Ovary (tissue), 9 donors: ENCODE results near the gene UBE2L3. TPM values are rescaled to one million over a fixed set of nuclear protein-coding genes. Genes with fewer than 3 reads are reported as not detected.
"Not testable (repeated sequence)": the region's sequence is repeated elsewhere in the genome, so short reads cannot be mapped to it uniquely, and the experiment has no call there.

Experiments used
- DNase-seq, 5 donors: peaks; one replicate each; pipeline ENCODE4 v3.0.0-alpha.2; 2019 to 2020
- H3K27ac ChIP-seq, 2 donors: fragments of 200-600 bp; one replicate each; pipeline versions ENCODE4 v1.5.1 to v1.8.0; 2019 to 2022
- H3K27me3 ChIP-seq: fragments of 200-600 bp; one replicate; pipeline ENCODE4 v1.8.0; 2022
- H3K36me3 ChIP-seq: fragments of 200-600 bp; sonication (generic); one replicate; pipeline ENCODE4 v1.5.1; 2019
- H3K4me1 ChIP-seq: one replicate; pipeline ENCODE4 v1.8.1; 2013; ENCODE audit warnings: mild to moderate bottlenecking, moderate library complexity; ENCODE audit not compliant: insufficient read depth
- H3K4me3 ChIP-seq: fragments of 200-600 bp; sonication (generic); one replicate; pipeline ENCODE4 v1.5.1; 2017
- H3K9me3 ChIP-seq, 2 donors: fragments of 200-600 bp in 1 of 2; sonication (generic) in 1 of 2; one replicate each; pipeline versions ENCODE4 v1.5.1 to v1.8.1; 2013 to 2019; ENCODE audit warnings: mild to moderate bottlenecking in 1 of 2, moderate library complexity in 1 of 2
- CTCF ChIP-seq, 3 donors: fragments of 450-650 bp in 2 of 3; fragments of 200-600 bp in 1 of 3; IDR thresholded peaks; one replicate each; pipeline versions ENCODE4 v1.5.1 to v1.8.0; 2016 to 2022; ENCODE audit warnings: antibody characterized with exemption in 3 of 3, mild to moderate bottlenecking in 1 of 3
- EP300 ChIP-seq: sonication (generic); formaldehyde crosslinking; IDR thresholded peaks from one replicate; pipeline ENCODE4 v1.6.1; 2017; ENCODE audit warnings: antibody characterized with exemption
- POLR2A ChIP-seq: fragments of 450-650 bp; IDR thresholded peaks from one replicate; pipeline ENCODE4 v1.6.1; 2017; ENCODE audit warnings: antibody characterized with exemption, mild to moderate bottlenecking, moderate library complexity
- WGBS, 3 donors: extraction: QIAGEN DNeasy Blood & Tissue Kit in 1 of 3; methylation state at CpG; one replicate each; pipeline versions ENCODE4 v1.1.5 to v1.1.7; 2013 to 2017; 5-methylcytosine and 5-hydroxymethylcytosine counted together
- intact Hi-C, 4 donors: fragments of 100-400 bp; cut with DNase I; formaldehyde crosslinking; loops; one replicate each; pipeline versions ENCODE4 v1.11.0 to v1.15.1; 2022 to 2023
- polyA plus RNA-seq, 2 donors: library from polyadenylated mRNA; stranded (reverse); fragments of 200-250 nt in 1 of 2; fragments of 350-450 nt in 1 of 2; fragmentation: Illumina TruSeq in 1 of 2; extraction: RNeasy Lipid Tissue Mini Kit (QIAGEN cat#74804) in 1 of 2; gene quantifications; one replicate each; pipeline ENCODE4 v1.2.3, GENCODE V29; 2013 to 2014
- total RNA-seq, 7 donors: library from RNA; depleted of rRNA in 2 of 7; stranded (reverse); fragments of >200 nt in 2 of 7; fragmentation: NEBNext Ultra II Directional in 3 of 7; extraction: Animal tissue kit (Norgen Biotek cat#: 25700) in 3 of 7; gene quantifications; one replicate each; pipeline versions ENCODE4 v1.1.0 to v1.2.4, GENCODE V29; 2016 to 2023
- donor health status: DM: no; HTN: no; CAD: no; lungs with moderate emphysema.
- donor health status: DM: no; HTN: no; CAD: no.
- donor health status: Bipolar disorder and iron deficiency.
- donor health status: DM: yes; HTN: yes; CAD: no.
- donor health status: DM: no; HTN: no; CAD: no.
- donor health status: DM: yes; HTN: yes; CAD: no.

The UBE2L3 gene
- total and polyA plus RNA-seq, 9 donors = 20.3 to 105 (median 39.9) TPM

DNA sequence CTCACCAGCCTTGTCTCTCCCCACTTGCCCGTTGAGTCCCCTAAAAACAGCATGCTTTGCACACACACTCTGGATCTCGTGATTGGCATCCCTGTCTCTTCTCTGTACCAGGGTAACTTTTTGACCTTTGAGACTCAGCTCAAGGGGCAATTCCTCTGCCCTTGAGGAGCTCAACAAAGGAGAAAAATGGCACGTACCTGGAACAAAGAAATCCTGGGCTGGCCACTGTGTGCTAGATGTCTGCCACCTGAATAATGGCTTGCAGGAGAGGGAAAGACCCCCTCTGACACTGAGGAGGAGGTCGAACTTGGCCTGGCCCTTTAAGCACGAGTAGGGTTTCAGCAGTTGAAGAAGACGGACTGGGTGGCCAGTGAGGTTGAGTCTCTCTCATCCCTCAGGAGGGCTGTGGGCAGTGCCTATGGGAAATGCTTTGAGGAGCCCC, 5.8 kb downstream of the UBE2L3 start:
- Histone ChIP-seq H3K36me3 (no peaks in the 10 kb centered on the region), H3K27ac (no peak overlapping the region), H3K27me3 (no peaks in the 10 kb centered on the region), H3K4me1 (peaks cover 27% of the 10 kb centered on the region), H3K9me3 (no peaks in the 10 kb centered on the region), H3K4me3 (no peak overlapping the region)
- intact Hi-C loops = no loop called here
- 50 to 65% (median 56%) methylated on average over 6 of the region's 6 CpGs for WGBS, 3 donors
- TF ChIP-seq POLR2A = no peak
- no peak for TF ChIP-seq CTCF (IDR thresholded peaks at IDR 0.05)
- TF ChIP-seq EP300 = no peak
- no peak for DNase-seq

GRCh38 chr22:21573750-21574494, 6.4 kb downstream of the UBE2L3 start:
- WGBS, 3 donors = 66 to 78% (median 69%) methylated on average over 5 of the region's 5 CpGs
- peaks cover 24% of the 10 kb centered on the region for H3K4me1 ChIP-seq
- H3K27ac ChIP-seq = no peak overlapping the region
- intact Hi-C loops = no loop called here
- H3K27me3 ChIP-seq = no peaks in the 10 kb centered on the region
- DNase-seq = no peak
- no peak for TF ChIP-seq EP300
- TF ChIP-seq POLR2A = no peak
- TF ChIP-seq CTCF (IDR thresholded peaks at IDR 0.05) = no peak
- no peaks in the 10 kb centered on the region for H3K36me3 ChIP-seq
- H3K9me3 ChIP-seq = no peaks in the 10 kb centered on the region
- H3K4me3 ChIP-seq = no peak overlapping the region

GRCh38 chr22:21579474-21579851, 11.9 kb downstream of the UBE2L3 start:
- Histone ChIP-seq H3K4me1 (peaks cover 15% of the 10 kb centered on the region), H3K9me3 (no peaks in the 10 kb centered on the region), H3K36me3 (no peaks in the 10 kb centered on the region), H3K27ac (no peak overlapping the region), H3K27me3 (no peaks in the 10 kb centered on the region), H3K4me3 (no peak overlapping the region)
- no peak for DNase-seq
- 55 to 70% (median 68%) methylated on average over 6 of the region's 6 CpGs for WGBS, 3 donors
- no peak for TF ChIP-seq EP300
- intact Hi-C loops = no loop called here

- DNase-seq, H3K27me3 ChIP-seq, H3K9me3 ChIP-seq, H3K36me3 ChIP-seq, H3K27ac ChIP-seq, H3K4me3 ChIP-seq, intact Hi-C loops: not testable (repeated sequence)
- peaks cover 15% of the 10 kb centered on the region for H3K4me1 ChIP-seq
- WGBS, 3 donors = 84 to 93% (median 88%) methylated on average over 9 of the region's 9 CpGs
Measured at GRCh38 chr22:21580623-21581007, 13.1 kb downstream of the UBE2L3 start.

- H3K9me3 ChIP-seq, intact Hi-C loops, H3K27me3 ChIP-seq, H3K27ac ChIP-seq, DNase-seq, H3K4me3 ChIP-seq, H3K36me3 ChIP-seq: not testable (repeated sequence)
- WGBS, 3 donors = 87 to 92% (median 88%) methylated on average over 10 of the region's 10 CpGs
- H3K4me1 ChIP-seq = peaks cover 15% of the 10 kb centered on the region
Measured at GRCh38 chr22:21581009-21581713, 13.6 kb downstream of the UBE2L3 start.
